CD1c-positive myeloid dendritic cell (primary cell): ENCODE results near the gene CRACR2A.

Experiments
- DNase-seq: peaks from one replicate; pipeline ENCODE4 v3.0.0-alpha.2; 2016; ENCODE audit errors: extremely low spot score

CRACR2A gene

GRCh38 chr12:3565985-3566384 lies 186.9 kb downstream of the CRACR2A start:
- DNase-seq, result no peak
